GM23338 (cell line): ENCODE measurements around the gene TPPP3. TPM values are rescaled to one million over a fixed set of nuclear protein-coding genes. Genes with fewer than 3 reads are reported as not detected.

Source experiments
- ATAC-seq: fragments of 200-7000 bp; cut with Tn5 transposase; 3 replicates; pipeline ENCODE4 v1.9.1; 2020
- DNase-seq: peaks from one replicate; pipeline ENCODE4 v3.0.0-alpha.2; 2015; ENCODE audit warnings: low spot score
- H2AFZ ChIP-seq: fragments of 200-600 bp; sonication (generic); 2 replicates; pipeline ENCODE4 v1.8.0; 2016; ENCODE audit warnings: antibody characterized with exemption, mild to moderate bottlenecking, moderate library complexity
- H3F3A ChIP-seq: fragments of 200-600 bp; sonication (generic); replicated peaks from 2 replicates; pipeline ENCODE4 v1.8.0; 2017; ENCODE audit warnings: antibody characterized with exemption, mixed run types, low read depth
- H3K27ac ChIP-seq: fragments of 200-600 bp; sonication (generic); 2 replicates; pipeline ENCODE4 v1.6.1; 2016; ENCODE audit warnings: low read depth
- H3K27me3 ChIP-seq: fragments of 200-600 bp; sonication (generic); 2 replicates; pipeline ENCODE4 v1.8.0; 2016; ENCODE audit warnings: mild to moderate bottlenecking, mixed run types, moderate library complexity; ENCODE audit not compliant: insufficient read depth
- H3K36me3 ChIP-seq: fragments of 200-600 bp; sonication (generic); 2 replicates; pipeline ENCODE4 v1.8.0; 2016; ENCODE audit warnings: mild to moderate bottlenecking; ENCODE audit not compliant: insufficient read depth
- H3K4me1 ChIP-seq: fragments of 200-600 bp; sonication (generic); 2 replicates; pipeline ENCODE4 v1.8.0; 2016; ENCODE audit warnings: mild to moderate bottlenecking, moderate library complexity; ENCODE audit not compliant: insufficient read depth
- H3K4me2 ChIP-seq: fragments of 200-600 bp; sonication (generic); 2 replicates; pipeline ENCODE4 v1.7.1; 2017; ENCODE audit warnings: mixed run types
- H3K4me3 ChIP-seq: fragments of 200-600 bp; sonication (generic); 2 replicates; pipeline ENCODE4 v1.6.1; 2016; ENCODE audit warnings: mixed run types
- H3K79me2 ChIP-seq: fragments of 200-600 bp; sonication (generic); replicated peaks from 2 replicates; pipeline ENCODE4 v1.8.0; 2017; ENCODE audit warnings: mild to moderate bottlenecking; ENCODE audit not compliant: insufficient read depth
- H3K9me2 ChIP-seq: fragments of 200-600 bp; sonication (generic); 2 replicates; pipeline ENCODE4 v1.8.0; 2017; ENCODE audit not compliant: insufficient read depth
- H4K20me1 ChIP-seq: fragments of 200-600 bp; sonication (generic); replicated peaks from 2 replicates; pipeline ENCODE4 v1.8.0; 2017; ENCODE audit warnings: mild to moderate bottlenecking; ENCODE audit not compliant: insufficient read depth
- H3K27ac Mint-ChIP-seq: 2 replicates; pipeline ENCODE4 v1.8.0; 2020; ENCODE audit warnings: inconsistent platforms, mild to moderate bottlenecking, moderate library complexity, mixed read lengths
- H3K27me3 Mint-ChIP-seq: 3 replicates; pipeline ENCODE4 v1.8.0; 2022; ENCODE audit warnings: low read depth, mild to moderate bottlenecking, moderate library complexity, mixed read lengths, inconsistent platforms; ENCODE audit not compliant: insufficient read depth, poor library complexity
- H3K36me3 Mint-ChIP-seq: 3 replicates; pipeline ENCODE4 v1.8.0; 2021; ENCODE audit warnings: low read depth, mild to moderate bottlenecking, inconsistent platforms, moderate library complexity, mixed read lengths
- H3K4me1 Mint-ChIP-seq: 3 replicates; pipeline ENCODE4 v1.8.0; 2020; ENCODE audit warnings: mild to moderate bottlenecking, inconsistent platforms, mixed read lengths
- H3K4me3 Mint-ChIP-seq: 3 replicates; pipeline ENCODE4 v1.8.0; 2021; ENCODE audit warnings: moderate library complexity, mild to moderate bottlenecking, inconsistent platforms, mixed read lengths
- H3K9me3 Mint-ChIP-seq: 3 replicates; pipeline ENCODE4 v1.8.0; 2020; ENCODE audit warnings: moderate library complexity, mild to moderate bottlenecking, inconsistent platforms, mixed read lengths
- CREB1 ChIP-seq: fragments of 250-450 bp; sonication (Bioruptor Pico); IDR thresholded peaks from 2 replicates; pipeline ENCODE4 v1.5.0; 2020; ENCODE audit warnings: low read depth, mild to moderate bottlenecking, moderate library complexity
- CTCF ChIP-seq, 2 experiments: fragments of 200-600 bp in 1 of 2; sonication (generic) in 1 of 2; conservative IDR thresholded peaks; 2 replicates each; pipeline versions ENCODE4 v1.5.1 to v1.6.1; 2016 to 2017; ENCODE audit warnings: antibody characterized with exemption in 2 of 2, low read depth in 2 of 2, mild to moderate bottlenecking in 2 of 2, moderate library complexity in 1 of 2
- ETS1 ChIP-seq: IDR thresholded peaks from 2 replicates; pipeline ENCODE4 v1.6.1; 2016; ENCODE audit warnings: antibody characterized with exemption
- EZH2 ChIP-seq: fragments of 200-600 bp; sonication (generic); IDR thresholded peaks from one replicate; pipeline ENCODE4 v1.8.0; 2017; ENCODE audit warnings: antibody characterized with exemption, mild to moderate bottlenecking, low read depth; ENCODE audit not compliant: unreplicated experiment
- EZH2phosphoT487 ChIP-seq: fragments of 200-600 bp; sonication (generic); IDR thresholded peaks from one replicate; pipeline ENCODE4 v1.8.1; 2018; ENCODE audit warnings: antibody characterized with exemption; ENCODE audit not compliant: unreplicated experiment
- JUNB ChIP-seq: IDR thresholded peaks from one replicate; pipeline ENCODE4 v1.6.1; 2016; ENCODE audit warnings: antibody characterized with exemption; ENCODE audit not compliant: unreplicated experiment
- NANOG ChIP-seq: IDR thresholded peaks from 2 replicates; pipeline ENCODE4 v1.6.1; 2016; ENCODE audit warnings: antibody characterized with exemption, borderline replicate concordance
- POLR2AphosphoS5 ChIP-seq: IDR thresholded peaks from 2 replicates; pipeline ENCODE4 v1.6.1; 2016; ENCODE audit warnings: antibody characterized with exemption, low read depth
- STAT1 ChIP-seq: IDR thresholded peaks from one replicate; pipeline ENCODE4 v1.6.1; 2016; ENCODE audit warnings: antibody characterized with exemption; ENCODE audit not compliant: unreplicated experiment
- ZNF114 ChIP-seq: fragments of 250-450 bp; sonication (Bioruptor Pico); IDR thresholded peaks from 2 replicates; pipeline ENCODE4 v1.5.0; 2020; ENCODE audit warnings: mild to moderate bottlenecking, moderate library complexity
- ZNF331 ChIP-seq: fragments of 250-450 bp; sonication (Bioruptor Pico); IDR thresholded peaks from 2 replicates; pipeline ENCODE4 v1.5.0; 2020; ENCODE audit warnings: low read depth, mild to moderate bottlenecking, moderate library complexity
- polyA plus RNA-seq: library from polyadenylated mRNA; unstranded; fragments of >200 nt; fragmentation: Nextera tagmentation; extraction: Ambion mirVana; gene quantifications from 2 replicates; pipeline ENCODE4 v1.2.1, GENCODE V29; 2016
- total RNA-seq: library from RNA; depleted of rRNA; stranded (reverse); fragments of >200 nt; shearing (Covaris generic); gene quantifications from 2 replicates; pipeline ENCODE4 v1.2.3, GENCODE V29; 2014
- TF ChIP-seq, protein P1 (sequence below): IDR thresholded peaks from one replicate; pipeline ENCODE4 v1.6.1; 2018; ENCODE audit warnings: antibody characterized with exemption; ENCODE audit not compliant: unreplicated experiment
- TF ChIP-seq, protein P2 (sequence below): fragments of 250-450 bp; sonication (Bioruptor Pico); IDR thresholded peaks from 2 replicates; pipeline ENCODE4 v1.5.0; 2020; ENCODE audit warnings: mild to moderate bottlenecking, moderate library complexity

TPPP3 gene
- total and polyA plus RNA-seq, 2 experiments from 2014 or later = 0.26 to 0.28 TPM

DNA sequence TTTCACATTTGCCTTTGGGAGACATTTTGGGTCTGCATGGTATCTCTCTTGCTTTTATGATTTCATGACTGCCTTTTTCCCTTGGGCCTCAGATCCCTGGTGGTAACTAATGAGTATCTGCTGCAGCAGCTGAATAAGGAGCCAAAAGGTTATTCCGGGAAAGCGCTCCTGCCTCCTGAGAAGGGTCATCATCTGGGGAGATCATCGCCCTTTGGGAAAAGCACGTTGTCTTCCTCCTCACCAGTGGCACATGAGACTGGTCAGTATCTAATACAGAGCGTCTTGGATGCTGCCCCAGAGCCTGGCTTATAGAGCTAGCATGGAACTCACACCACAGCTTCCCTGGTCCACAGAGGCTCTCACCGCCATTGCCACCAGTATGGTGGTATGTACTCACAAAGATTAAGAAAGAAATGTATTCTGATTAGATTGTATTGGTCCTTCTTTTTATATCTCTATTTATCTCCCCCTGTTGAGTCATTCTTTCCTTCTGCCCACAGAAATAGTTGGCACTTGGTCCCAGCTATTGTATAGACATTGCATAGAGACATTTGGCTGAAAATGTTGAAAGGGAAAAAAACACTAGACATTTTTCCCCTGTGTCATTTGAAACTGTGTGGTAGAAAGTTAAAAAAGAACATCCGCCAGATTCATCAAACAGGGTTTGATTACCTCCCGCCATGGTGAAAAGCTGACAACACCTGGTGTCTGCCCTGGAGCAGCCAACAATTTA, 8.4 kb downstream of the TPPP3 start:
- Histone ChIP-seq H3K27ac (no peak overlapping the region), H3K4me2 (no peak overlapping the region)
- ATAC-seq = no peak

More for the DNA sequence above, 8.4 kb downstream of the TPPP3 start:
- Mint-ChIP-seq H3K27me3 (peaks cover 15% of the 10 kb centered on the region), H3K9me3 (no peaks in the 10 kb centered on the region), H3K4me1 (peaks cover 23% of the 10 kb centered on the region), H3K4me3 (no peak overlapping the region), H3K27ac (no peak overlapping the region), H3K36me3 (no peaks in the 10 kb centered on the region; the same call in 2 of the 3 replicates)
- Histone ChIP-seq H3K9me2 (no peaks in the 10 kb centered on the region), H3F3A (0 out of 2 replicates have a peak, but pooled peaks cover 3% of the 10 kb centered on the region), H3K27me3 (no peaks in the 10 kb centered on the region), H3K4me1 (peaks cover 16% of the 10 kb centered on the region; the same call in 1 of the 2 replicates), H3K79me2 (no peaks in the 10 kb centered on the region), H3K4me3 (no peak overlapping the region), H3K36me3 (no peaks in the 10 kb centered on the region), H4K20me1 (no peaks in the 10 kb centered on the region), H2AFZ (no peak overlapping the region)
- TF ChIP-seq EZH2 = no peak
- TF ChIP-seq, protein P1, sequence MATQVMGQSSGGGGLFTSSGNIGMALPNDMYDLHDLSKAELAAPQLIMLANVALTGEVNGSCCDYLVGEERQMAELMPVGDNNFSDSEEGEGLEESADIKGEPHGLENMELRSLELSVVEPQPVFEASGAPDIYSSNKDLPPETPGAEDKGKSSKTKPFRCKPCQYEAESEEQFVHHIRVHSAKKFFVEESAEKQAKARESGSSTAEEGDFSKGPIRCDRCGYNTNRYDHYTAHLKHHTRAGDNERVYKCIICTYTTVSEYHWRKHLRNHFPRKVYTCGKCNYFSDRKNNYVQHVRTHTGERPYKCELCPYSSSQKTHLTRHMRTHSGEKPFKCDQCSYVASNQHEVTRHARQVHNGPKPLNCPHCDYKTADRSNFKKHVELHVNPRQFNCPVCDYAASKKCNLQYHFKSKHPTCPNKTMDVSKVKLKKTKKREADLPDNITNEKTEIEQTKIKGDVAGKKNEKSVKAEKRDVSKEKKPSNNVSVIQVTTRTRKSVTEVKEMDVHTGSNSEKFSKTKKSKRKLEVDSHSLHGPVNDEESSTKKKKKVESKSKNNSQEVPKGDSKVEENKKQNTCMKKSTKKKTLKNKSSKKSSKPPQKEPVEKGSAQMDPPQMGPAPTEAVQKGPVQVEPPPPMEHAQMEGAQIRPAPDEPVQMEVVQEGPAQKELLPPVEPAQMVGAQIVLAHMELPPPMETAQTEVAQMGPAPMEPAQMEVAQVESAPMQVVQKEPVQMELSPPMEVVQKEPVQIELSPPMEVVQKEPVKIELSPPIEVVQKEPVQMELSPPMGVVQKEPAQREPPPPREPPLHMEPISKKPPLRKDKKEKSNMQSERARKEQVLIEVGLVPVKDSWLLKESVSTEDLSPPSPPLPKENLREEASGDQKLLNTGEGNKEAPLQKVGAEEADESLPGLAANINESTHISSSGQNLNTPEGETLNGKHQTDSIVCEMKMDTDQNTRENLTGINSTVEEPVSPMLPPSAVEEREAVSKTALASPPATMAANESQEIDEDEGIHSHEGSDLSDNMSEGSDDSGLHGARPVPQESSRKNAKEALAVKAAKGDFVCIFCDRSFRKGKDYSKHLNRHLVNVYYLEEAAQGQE = no peak
- no peak for TF ChIP-seq STAT1
- TF ChIP-seq CREB1 = no peak
- no peak for TF ChIP-seq ZNF331 (CRISPR knock-in tag)
- TF ChIP-seq JUNB = no peak
- TF ChIP-seq EZH2phosphoT487 = no peak
- TF ChIP-seq, protein P2, sequence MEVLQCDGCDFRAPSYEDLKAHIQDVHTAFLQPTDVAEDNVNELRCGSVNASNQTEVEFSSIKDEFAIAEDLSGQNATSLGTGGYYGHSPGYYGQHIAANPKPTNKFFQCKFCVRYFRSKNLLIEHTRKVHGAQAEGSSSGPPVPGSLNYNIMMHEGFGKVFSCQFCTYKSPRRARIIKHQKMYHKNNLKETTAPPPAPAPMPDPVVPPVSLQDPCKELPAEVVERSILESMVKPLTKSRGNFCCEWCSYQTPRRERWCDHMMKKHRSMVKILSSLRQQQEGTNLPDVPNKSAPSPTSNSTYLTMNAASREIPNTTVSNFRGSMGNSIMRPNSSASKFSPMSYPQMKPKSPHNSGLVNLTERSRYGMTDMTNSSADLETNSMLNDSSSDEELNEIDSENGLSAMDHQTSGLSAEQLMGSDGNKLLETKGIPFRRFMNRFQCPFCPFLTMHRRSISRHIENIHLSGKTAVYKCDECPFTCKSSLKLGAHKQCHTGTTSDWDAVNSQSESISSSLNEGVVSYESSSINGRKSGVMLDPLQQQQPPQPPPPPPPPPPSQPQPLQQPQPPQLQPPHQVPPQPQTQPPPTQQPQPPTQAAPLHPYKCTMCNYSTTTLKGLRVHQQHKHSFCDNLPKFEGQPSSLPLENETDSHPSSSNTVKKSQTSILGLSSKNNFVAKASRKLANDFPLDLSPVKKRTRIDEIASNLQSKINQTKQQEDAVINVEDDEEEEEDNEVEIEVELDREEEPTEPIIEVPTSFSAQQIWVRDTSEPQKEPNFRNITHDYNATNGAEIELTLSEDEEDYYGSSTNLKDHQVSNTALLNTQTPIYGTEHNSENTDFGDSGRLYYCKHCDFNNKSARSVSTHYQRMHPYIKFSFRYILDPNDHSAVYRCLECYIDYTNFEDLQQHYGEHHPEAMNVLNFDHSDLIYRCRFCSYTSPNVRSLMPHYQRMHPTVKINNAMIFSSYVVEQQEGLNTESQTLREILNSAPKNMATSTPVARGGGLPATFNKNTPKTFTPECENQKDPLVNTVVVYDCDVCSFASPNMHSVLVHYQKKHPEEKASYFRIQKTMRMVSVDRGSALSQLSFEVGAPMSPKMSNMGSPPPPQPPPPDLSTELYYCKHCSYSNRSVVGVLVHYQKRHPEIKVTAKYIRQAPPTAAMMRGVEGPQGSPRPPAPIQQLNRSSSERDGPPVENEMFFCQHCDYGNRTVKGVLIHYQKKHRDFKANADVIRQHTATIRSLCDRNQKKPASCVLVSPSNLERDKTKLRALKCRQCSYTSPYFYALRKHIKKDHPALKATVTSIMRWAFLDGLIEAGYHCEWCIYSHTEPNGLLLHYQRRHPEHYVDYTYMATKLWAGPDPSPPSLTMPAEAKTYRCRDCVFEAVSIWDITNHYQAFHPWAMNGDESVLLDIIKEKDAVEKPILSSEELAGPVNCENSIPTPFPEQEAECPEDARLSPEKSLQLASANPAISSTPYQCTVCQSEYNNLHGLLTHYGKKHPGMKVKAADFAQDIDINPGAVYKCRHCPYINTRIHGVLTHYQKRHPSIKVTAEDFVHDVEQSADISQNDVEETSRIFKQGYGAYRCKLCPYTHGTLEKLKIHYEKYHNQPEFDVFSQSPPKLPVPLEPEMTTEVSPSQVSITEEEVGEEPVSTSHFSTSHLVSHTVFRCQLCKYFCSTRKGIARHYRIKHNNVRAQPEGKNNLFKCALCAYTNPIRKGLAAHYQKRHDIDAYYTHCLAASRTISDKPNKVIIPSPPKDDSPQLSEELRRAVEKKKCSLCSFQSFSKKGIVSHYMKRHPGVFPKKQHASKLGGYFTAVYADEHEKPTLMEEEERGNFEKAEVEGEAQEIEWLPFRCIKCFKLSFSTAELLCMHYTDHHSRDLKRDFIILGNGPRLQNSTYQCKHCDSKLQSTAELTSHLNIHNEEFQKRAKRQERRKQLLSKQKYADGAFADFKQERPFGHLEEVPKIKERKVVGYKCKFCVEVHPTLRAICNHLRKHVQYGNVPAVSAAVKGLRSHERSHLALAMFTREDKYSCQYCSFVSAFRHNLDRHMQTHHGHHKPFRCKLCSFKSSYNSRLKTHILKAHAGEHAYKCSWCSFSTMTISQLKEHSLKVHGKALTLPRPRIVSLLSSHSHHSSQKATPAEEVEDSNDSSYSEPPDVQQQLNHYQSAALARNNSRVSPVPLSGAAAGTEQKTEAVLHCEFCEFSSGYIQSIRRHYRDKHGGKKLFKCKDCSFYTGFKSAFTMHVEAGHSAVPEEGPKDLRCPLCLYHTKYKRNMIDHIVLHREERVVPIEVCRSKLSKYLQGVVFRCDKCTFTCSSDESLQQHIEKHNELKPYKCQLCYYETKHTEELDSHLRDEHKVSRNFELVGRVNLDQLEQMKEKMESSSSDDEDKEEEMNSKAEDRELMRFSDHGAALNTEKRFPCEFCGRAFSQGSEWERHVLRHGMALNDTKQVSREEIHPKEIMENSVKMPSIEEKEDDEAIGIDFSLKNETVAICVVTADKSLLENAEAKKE (CRISPR knock-in tag) = no peak
- no peak for TF ChIP-seq POLR2AphosphoS5
- no peak for TF ChIP-seq ZNF114 (CRISPR knock-in tag)
- no peak for TF ChIP-seq NANOG
- TF ChIP-seq CTCF (conservative IDR thresholded peaks at IDR 0.05; ENCODE audit: low read depth in 2 of 2) = no peak
- no peak for TF ChIP-seq ETS1
- DNase-seq = no peak
